Testis (tissue), 3 donors: ENCODE results near the gene KANSL1L. TPM values are rescaled to one million over a fixed set of nuclear protein-coding genes. Genes with fewer than 3 reads are reported as not detected.

Experiments
- DNase-seq: peaks from one replicate; pipeline ENCODE4 v3.0.0-alpha.2; 2019
- H3K27ac ChIP-seq, 2 donors: fragments of 200-600 bp; sonication (generic); one replicate each; pipeline ENCODE4 v1.5.1; 2019
- H3K27me3 ChIP-seq: fragments of 200-600 bp; sonication (generic); one replicate; pipeline ENCODE4 v1.5.1; 2019
- H3K36me3 ChIP-seq: fragments of 200-600 bp; sonication (generic); one replicate; pipeline ENCODE4 v1.5.1; 2017; ENCODE audit warnings: low read depth; ENCODE audit errors: missing control alignments
- H3K4me1 ChIP-seq: fragments of 200-600 bp; sonication (generic); one replicate; pipeline ENCODE4 v1.5.1; 2019
- H3K4me3 ChIP-seq, 2 donors: fragments of 200-600 bp; sonication (generic); one replicate each; pipeline ENCODE4 v1.5.1; 2017 to 2019
- H3K9me3 ChIP-seq: fragments of 200-600 bp; sonication (generic); one replicate; pipeline ENCODE4 v1.5.1; 2017
- POLR2A ChIP-seq: fragments of 450-650 bp; IDR thresholded peaks from one replicate; pipeline ENCODE4 v1.6.1; 2017; ENCODE audit warnings: antibody characterized with exemption, mild to moderate bottlenecking, moderate library complexity
- WGBS, 2 donors: methylation state at CpG; one replicate each; pipeline ENCODE4 v1.1.5; 2018; 5-methylcytosine and 5-hydroxymethylcytosine counted together
- intact Hi-C: fragments of 100-400 bp; cut with DNase I; formaldehyde crosslinking; loops from one replicate; pipeline ENCODE4 v1.15.1; 2023; ENCODE audit warnings: low total_unique reads
- polyA plus RNA-seq: library from polyadenylated mRNA; stranded (reverse); fragments of 350-450 nt; fragmentation: Illumina TruSeq; extraction: RNeasy Lipid Tissue Mini Kit (QIAGEN cat#74804); gene quantifications from one replicate; pipeline ENCODE4 v1.2.3, GENCODE V29; 2014; ENCODE audit warnings: low read depth, low replicate concordance; ENCODE audit not compliant: insufficient read depth
- total RNA-seq, 2 donors: library from RNA; depleted of rRNA; stranded (reverse); fragments of >200 nt; gene quantifications; one replicate each; pipeline ENCODE4 v1.2.3, GENCODE V29; 2016
- TF ChIP-seq, protein P1 (sequence below), 3 experiments: fragments of 450-650 bp in 2 of 3; fragments of 200-600 bp in 1 of 3; sonication (generic) in 1 of 3; IDR thresholded peaks; one replicate each; pipeline ENCODE4 v1.5.1; 2016 to 2019; ENCODE audit warnings: antibody characterized with exemption in 3 of 3, mild to moderate bottlenecking in 2 of 3, moderate library complexity in 1 of 3

KANSL1L gene
- total and polyA plus RNA-seq, 3 donors from 2014 or later = 39.7 to 80.4 (median 53.0) TPM

DNA sequence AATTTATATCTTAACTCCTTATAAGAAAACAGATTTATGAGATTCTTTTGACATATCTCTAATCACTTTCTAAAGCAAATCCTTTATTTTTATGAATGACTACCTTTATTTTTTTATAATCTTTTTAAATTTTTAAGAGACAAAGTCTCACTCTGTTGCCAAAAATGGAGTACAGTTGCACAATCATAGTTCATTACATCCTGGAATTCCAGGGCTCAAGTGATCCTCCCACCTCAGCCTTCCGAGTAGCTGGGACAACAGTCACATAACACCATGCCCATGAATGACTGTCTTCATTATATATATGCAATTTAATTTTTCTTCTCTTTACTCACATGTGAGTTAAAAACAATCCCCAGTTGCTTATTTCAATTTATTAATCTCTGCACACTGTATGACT lies 32.3 kb upstream of the KANSL1L start:
- no peak for DNase-seq
- H3K27ac ChIP-seq = no peak overlapping the region
- intact Hi-C loops = loop anchor here (10.0 kb wide), 1 partner anchor 129 kb away; no protein-coding TSS in a partner anchor
- no peak overlapping the region for H3K4me3 ChIP-seq
- H3K4me1 ChIP-seq = no peaks in the 10 kb centered on the region
- no peaks in the 10 kb centered on the region for H3K27me3 ChIP-seq
- WGBS, 2 donors = 47 to 58% methylated on average over 1 of the region's 1 CpG
- TF ChIP-seq, protein P1, sequence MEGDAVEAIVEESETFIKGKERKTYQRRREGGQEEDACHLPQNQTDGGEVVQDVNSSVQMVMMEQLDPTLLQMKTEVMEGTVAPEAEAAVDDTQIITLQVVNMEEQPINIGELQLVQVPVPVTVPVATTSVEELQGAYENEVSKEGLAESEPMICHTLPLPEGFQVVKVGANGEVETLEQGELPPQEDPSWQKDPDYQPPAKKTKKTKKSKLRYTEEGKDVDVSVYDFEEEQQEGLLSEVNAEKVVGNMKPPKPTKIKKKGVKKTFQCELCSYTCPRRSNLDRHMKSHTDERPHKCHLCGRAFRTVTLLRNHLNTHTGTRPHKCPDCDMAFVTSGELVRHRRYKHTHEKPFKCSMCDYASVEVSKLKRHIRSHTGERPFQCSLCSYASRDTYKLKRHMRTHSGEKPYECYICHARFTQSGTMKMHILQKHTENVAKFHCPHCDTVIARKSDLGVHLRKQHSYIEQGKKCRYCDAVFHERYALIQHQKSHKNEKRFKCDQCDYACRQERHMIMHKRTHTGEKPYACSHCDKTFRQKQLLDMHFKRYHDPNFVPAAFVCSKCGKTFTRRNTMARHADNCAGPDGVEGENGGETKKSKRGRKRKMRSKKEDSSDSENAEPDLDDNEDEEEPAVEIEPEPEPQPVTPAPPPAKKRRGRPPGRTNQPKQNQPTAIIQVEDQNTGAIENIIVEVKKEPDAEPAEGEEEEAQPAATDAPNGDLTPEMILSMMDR (IDR thresholded peaks at IDR 0.05) = no peak
- no peak for TF ChIP-seq POLR2A
- H3K9me3 ChIP-seq = no peaks in the 10 kb centered on the region
- H3K36me3 ChIP-seq = no peaks in the 10 kb centered on the region

DNA sequence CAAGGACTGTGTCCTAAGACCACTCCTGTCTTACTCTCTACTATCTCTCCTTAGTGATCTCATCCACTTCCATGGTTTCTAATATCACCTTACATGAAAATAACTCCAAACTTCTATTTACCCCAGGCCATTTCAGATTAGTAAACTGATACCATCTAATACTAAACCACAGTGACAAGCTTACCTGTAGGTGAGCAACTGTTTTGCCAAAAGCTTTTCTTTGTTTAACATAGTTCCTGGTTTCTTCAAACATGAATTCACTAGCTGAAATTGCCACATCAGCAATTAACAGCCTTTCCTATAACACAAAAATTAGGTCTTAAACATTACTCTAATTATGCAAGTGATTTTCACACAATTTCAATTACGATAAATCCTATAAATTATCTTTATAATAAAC lies 31.9 kb upstream of the KANSL1L start:
- intact Hi-C loops = loop anchor here (10.0 kb wide), 1 partner anchor 128 kb away; no protein-coding TSS in a partner anchor
- DNase-seq = no peak
- 86 to 93% methylated on average over 1 of the region's 1 CpG for WGBS, 2 donors
- Histone ChIP-seq H3K4me1 (no peaks in the 10 kb centered on the region), H3K27me3 (no peaks in the 10 kb centered on the region), H3K9me3 (no peaks in the 10 kb centered on the region), H3K4me3 (no peak overlapping the region), H3K36me3 (no peaks in the 10 kb centered on the region), H3K27ac (no peak overlapping the region)
- TF ChIP-seq, protein P1 (IDR thresholded peaks at IDR 0.05) = no peak
- TF ChIP-seq POLR2A = no peak

DNA sequence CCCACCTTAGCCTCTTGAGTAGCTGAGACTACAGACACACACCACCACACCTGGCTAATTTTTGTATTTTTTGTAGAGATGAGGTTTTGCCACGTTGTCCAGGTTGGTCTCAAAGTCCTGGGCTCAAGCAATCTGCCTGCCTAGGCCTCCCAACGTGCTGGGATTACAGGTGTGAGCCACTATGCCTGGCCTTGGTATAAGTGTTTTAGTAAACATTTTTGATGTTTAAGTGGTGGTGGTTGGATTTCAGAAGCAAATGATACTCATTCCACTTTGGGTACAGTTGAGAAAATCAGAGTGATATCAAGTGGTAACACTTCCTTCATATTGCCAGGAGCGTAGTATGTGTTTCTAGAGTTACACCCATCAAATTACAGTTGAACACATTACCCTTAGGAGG lies 28.6 kb upstream of the KANSL1L start:
- Histone ChIP-seq H3K27ac (no peak overlapping the region), H3K4me3 (no peak overlapping the region), H3K36me3 (no peaks in the 10 kb centered on the region), H3K9me3 (no peaks in the 10 kb centered on the region), H3K27me3 (no peaks in the 10 kb centered on the region), H3K4me1 (no peaks in the 10 kb centered on the region)
- 90 to 94% methylated on average over 3 of the region's 3 CpGs for WGBS, 2 donors
- no peak for DNase-seq
- TF ChIP-seq, protein P1 (IDR thresholded peaks at IDR 0.05) = no peak
- TF ChIP-seq POLR2A = no peak
- intact Hi-C loops = loop anchor here (10.0 kb wide), 2 partner anchors 125 to 225 kb away; no protein-coding TSS in a partner anchor

DNA sequence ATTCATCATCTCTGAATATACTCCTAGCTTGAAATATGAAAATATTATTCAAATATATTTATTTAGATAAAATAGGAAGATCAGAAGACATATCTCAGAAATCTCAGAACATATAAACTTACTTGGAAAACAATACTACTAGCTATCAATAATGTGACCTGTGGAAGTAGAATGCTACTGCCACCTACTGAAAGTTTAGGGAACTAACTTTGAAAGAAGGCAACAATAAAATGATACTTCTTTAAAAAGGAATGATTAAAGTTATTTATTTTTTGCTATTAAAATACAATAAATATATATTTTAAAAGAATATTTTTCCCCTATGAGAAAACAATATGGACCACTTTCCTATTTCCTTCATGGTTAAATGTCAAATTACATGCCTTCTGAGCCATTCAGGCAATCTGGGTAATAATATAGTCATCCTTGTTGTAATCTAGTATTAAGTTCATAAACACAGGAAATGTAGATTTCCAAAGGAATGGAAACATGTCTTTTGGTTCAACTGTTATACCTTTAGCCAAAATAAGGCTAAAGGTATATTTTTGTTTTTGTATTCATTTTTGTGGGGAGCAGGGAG lies 28.1 kb upstream of the KANSL1L start:
- no peaks in the 10 kb centered on the region for H3K27me3 ChIP-seq

More for the DNA sequence above, 28.1 kb upstream of the KANSL1L start:
- Histone ChIP-seq H3K4me1 (no peaks in the 10 kb centered on the region), H3K9me3 (no peaks in the 10 kb centered on the region), H3K36me3 (no peaks in the 10 kb centered on the region), H3K27ac (no peak overlapping the region), H3K4me3 (no peak overlapping the region)
- TF ChIP-seq, protein P1 (IDR thresholded peaks at IDR 0.05) = peak in 2 of 3 experiments; percentile 26 to 78
- TF ChIP-seq POLR2A = no peak
- DNase-seq = no peak
- intact Hi-C loops = loop anchor here (10.0 kb wide), 1 partner anchor 224 kb away; no protein-coding TSS in a partner anchor
